HG03354 (cell line): ENCODE measurements around the gene PRKG1.
"Not testable (repeated sequence)": the region's sequence is repeated elsewhere in the genome, so short reads cannot be mapped to it uniquely, and the experiment has no call there.

ENCODE experiments used
- ATAC-seq: cut with Tn5 transposase; IDR thresholded peaks from one replicate; pipeline ENCODE4 v1.9.1; 2021; ENCODE audit warnings: mild to moderate bottlenecking; ENCODE audit not compliant: unreplicated experiment, poor library complexity, severe bottlenecking

The PRKG1 gene

GRCh38 chr10:51527522-51528219 lies 453.4 kb downstream of the PRKG1 start:
- ATAC-seq: no peak

GRCh38 chr10:51528527-51528926 lies 454.2 kb downstream of the PRKG1 start:
- ATAC-seq: no peak

- no peak for ATAC-seq
Observed at GRCh38 chr10:51530541-51530940, 456.3 kb downstream of the PRKG1 start.

- no peak for ATAC-seq
Observed at GRCh38 chr10:51532044-51532443, 457.8 kb downstream of the PRKG1 start.

GRCh38 chr10:51542853-51543252 lies 468.6 kb downstream of the PRKG1 start:
- no peak for ATAC-seq

- no peak for ATAC-seq
Observed at GRCh38 chr10:51544933-51545332, 470.6 kb downstream of the PRKG1 start.

GRCh38 chr10:51547941-51548340 lies 473.7 kb downstream of the PRKG1 start:
- ATAC-seq: no peak

GRCh38 chr10:51552879-51553278 lies 478.6 kb downstream of the PRKG1 start:
- no peak for ATAC-seq

GRCh38 chr10:51564896-51565510 lies 490.7 kb downstream of the PRKG1 start:
- ATAC-seq: no peak

- ATAC-seq: no peak
Observed at GRCh38 chr10:51567271-51567670, 493.0 kb downstream of the PRKG1 start.

GRCh38 chr10:51569467-51569866 lies 495.2 kb downstream of the PRKG1 start:
- ATAC-seq: no peak

GRCh38 chr10:51574248-51575048 lies 500.2 kb downstream of the PRKG1 start:
- ATAC-seq: no peak

- ATAC-seq: not testable (repeated sequence)
Observed at GRCh38 chr10:51581196-51581595, 506.9 kb downstream of the PRKG1 start.

GRCh38 chr10:51583976-51584375 lies 509.7 kb downstream of the PRKG1 start:
- ATAC-seq: no peak

- no peak for ATAC-seq
Observed at GRCh38 chr10:51585742-51586141, 511.5 kb downstream of the PRKG1 start.

- no peak for ATAC-seq
Observed at GRCh38 chr10:51588984-51589383, 514.7 kb downstream of the PRKG1 start.

- no peak for ATAC-seq
Observed at GRCh38 chr10:51590818-51591217, 516.5 kb downstream of the PRKG1 start.

- no peak for ATAC-seq
Observed at GRCh38 chr10:51596695-51597094, 522.4 kb downstream of the PRKG1 start.

- ATAC-seq: no peak
Observed at GRCh38 chr10:51599647-51600046, 525.4 kb downstream of the PRKG1 start.

- no peak for ATAC-seq
Observed at GRCh38 chr10:51602326-51602725, 528.0 kb downstream of the PRKG1 start.

GRCh38 chr10:51604579-51604978 lies 530.3 kb downstream of the PRKG1 start:
- no peak for ATAC-seq
